SK-N-SH (cell line): ENCODE results near the gene VSIG10L2. TPM values are rescaled to one million over a fixed set of nuclear protein-coding genes. Genes with fewer than 3 reads are reported as not detected.

ENCODE experiments used
- CTCF ChIA-PET: fragments of 300-600, 350-600 bp; formaldehyde crosslinking; extraction: SDS; loops from one replicate; lab custom pipeline; 2021; lab: Yijun Ruan, JAX
- POLR2A ChIA-PET: fragments of 350-600 bp; sonication (Branson Sonifier 250); formaldehyde crosslinking; extraction: SDS; loops from one replicate; lab custom pipeline; 2020; ENCODE audit warnings: antibody characterized with exemption, inconsistent platforms; lab: Yijun Ruan, JAX
- DNase-seq: peaks from one replicate; pipeline ENCODE4 v3.0.0; 2012
- H2AFZ ChIP-seq: fragments of 200-600 bp; sonication (generic); 2 replicates; pipeline ENCODE4 v1.8.1; 2016; ENCODE audit warnings: antibody characterized with exemption, mild to moderate bottlenecking, low read depth
- H3F3A ChIP-seq: fragments of 200-600 bp; sonication (generic); replicated peaks from 2 replicates; pipeline ENCODE3; 2016; ENCODE audit warnings: antibody characterized with exemption, mild to moderate bottlenecking; ENCODE audit not compliant: insufficient read depth
- H3K27ac ChIP-seq, 2 experiments: fragments of 200-500 bp in 1 of 2; fragments of 200-600 bp in 1 of 2; sonication (Bioruptor generic) in 1 of 2; sonication (generic), shearing (Covaris generic) in 1 of 2; 2 replicates each; pipeline versions ENCODE4 v1.5.1 to v1.6.1; 2014 to 2016; ENCODE audit warnings: low read depth in 2 of 2, inconsistent platforms in 1 of 2, low read length in 1 of 2, mild to moderate bottlenecking in 1 of 2, mixed read lengths in 1 of 2
- H3K27me3 ChIP-seq: fragments of 200-600 bp; sonication (generic), shearing (Covaris generic); 2 replicates; pipeline ENCODE4 v1.6.1; 2016; ENCODE audit warnings: mixed run types; ENCODE audit not compliant: insufficient read depth
- H3K36me3 ChIP-seq, 2 experiments: fragments of 200-500 bp in 1 of 2; fragments of 200-600 bp in 1 of 2; sonication (Bioruptor generic) in 1 of 2; sonication (generic) in 1 of 2; replicated peaks in 1 of 2; 2 replicates each; pipeline versions ENCODE3 to v1.5.1; 2014 to 2016; ENCODE audit warnings: low read length in 1 of 2, mild to moderate bottlenecking in 1 of 2; ENCODE audit not compliant: insufficient read depth in 2 of 2, control insufficient read depth in 1 of 2
- H3K4me1 ChIP-seq, 2 experiments: fragments of 200-500 bp in 1 of 2; fragments of 200-600 bp in 1 of 2; sonication (Bioruptor generic) in 1 of 2; sonication (generic), shearing (Covaris generic) in 1 of 2; 2 replicates each; pipeline versions ENCODE4 v1.5.1 to v1.6.1; 2014 to 2016; ENCODE audit warnings: low read depth in 1 of 2, low read length in 1 of 2, mixed run types in 1 of 2; ENCODE audit not compliant: insufficient read depth in 2 of 2, control insufficient read depth in 1 of 2
- H3K4me2 ChIP-seq: fragments of 200-600 bp; sonication (generic), shearing (Covaris generic); 2 replicates; pipeline ENCODE4 v1.6.1; 2017; ENCODE audit warnings: mixed run types
- H3K4me3 ChIP-seq, 2 experiments: fragments of 200-500 bp in 1 of 2; fragments of 200-600 bp in 1 of 2; sonication (Bioruptor generic) in 1 of 2; sonication (generic), shearing (Covaris generic) in 1 of 2; 2 replicates each; pipeline versions ENCODE4 v1.5.1 to v1.8.1; 2014 to 2016; ENCODE audit warnings: low read depth in 2 of 2, inconsistent platforms in 1 of 2, low read length in 1 of 2, mild to moderate bottlenecking in 1 of 2, mixed read lengths in 1 of 2, moderate library complexity in 1 of 2
- H3K79me2 ChIP-seq: fragments of 200-600 bp; sonication (generic); 2 replicates; pipeline ENCODE4 v1.8.1; 2017; ENCODE audit warnings: mild to moderate bottlenecking; ENCODE audit not compliant: insufficient read depth
- H3K9ac ChIP-seq: fragments of 200-600 bp; sonication (generic); 2 replicates; pipeline ENCODE4 v1.6.1; 2017; ENCODE audit warnings: mixed run types
- H3K9me2 ChIP-seq: fragments of 200-600 bp; sonication (generic); 2 replicates; pipeline ENCODE4 v1.6.1; 2017; ENCODE audit warnings: mixed run types
- H3K9me3 ChIP-seq: fragments of 200-600 bp; sonication (generic); 2 replicates; pipeline ENCODE4 v1.6.1; 2017; ENCODE audit warnings: mixed run types, mild to moderate bottlenecking, moderate library complexity
- H4K20me1 ChIP-seq: fragments of 200-600 bp; sonication (generic); 2 replicates; pipeline ENCODE4 v1.6.1; 2017; ENCODE audit warnings: mild to moderate bottlenecking, mixed run types; ENCODE audit not compliant: insufficient read depth
- EP300 ChIP-seq, 2 experiments: IDR thresholded peaks; 2 replicates each; pipeline versions ENCODE4 v1.4.0 to v1.6.1; 2012; ENCODE audit warnings: borderline replicate concordance in 1 of 2, low read depth in 1 of 2, low read length in 1 of 2
- EZH2phosphoT487 ChIP-seq: fragments of 200-600 bp; sonication (generic); IDR thresholded peaks from 2 replicates; pipeline ENCODE4 v1.6.1; 2017; ENCODE audit warnings: low read depth, mixed run types, mild to moderate bottlenecking, antibody characterized with exemption, moderate library complexity, borderline replicate concordance
- FOXJ3 ChIP-seq: sonication (generic); formaldehyde crosslinking; IDR thresholded peaks from 2 replicates; pipeline ENCODE4 v1.5.1; 2020; ENCODE audit warnings: mild to moderate bottlenecking, missing genetic modification reagents
- FOXM1 ChIP-seq: IDR thresholded peaks from 2 replicates; pipeline ENCODE4 v1.4.0; 2012; ENCODE audit warnings: low read depth, mild to moderate bottlenecking
- GABPA ChIP-seq: IDR thresholded peaks from 2 replicates; pipeline ENCODE4 v1.4.0; 2012; ENCODE audit warnings: low read depth, mild to moderate bottlenecking
- MXI1 ChIP-seq: IDR thresholded peaks from 2 replicates; pipeline ENCODE4 v1.6.1; 2012; ENCODE audit warnings: mild to moderate bottlenecking, low read depth, low read length, improper control_type of control experiment
- NFIC ChIP-seq: IDR thresholded peaks from 2 replicates; pipeline ENCODE4 v1.4.0; 2012; ENCODE audit warnings: borderline replicate concordance
- NRF1 ChIP-seq: IDR thresholded peaks from 2 replicates; pipeline ENCODE4 v1.6.1; 2012; ENCODE audit warnings: low read depth, mild to moderate bottlenecking, low read length
- RFX5 ChIP-seq: IDR thresholded peaks from 2 replicates; pipeline ENCODE4 v1.6.1; 2012; ENCODE audit warnings: mild to moderate bottlenecking, improper control_type of control experiment, low read length
- TAF1 ChIP-seq: IDR thresholded peaks from 2 replicates; pipeline ENCODE4 v1.6.1; 2012; ENCODE audit warnings: low read depth, mild to moderate bottlenecking, low read length, moderate library complexity, borderline replicate concordance
- TCF12 ChIP-seq: IDR thresholded peaks from 2 replicates; pipeline ENCODE4 v1.4.0; 2012
- YY1 ChIP-seq: IDR thresholded peaks from 2 replicates; pipeline ENCODE4 v1.4.0; 2012; ENCODE audit warnings: low read depth, mild to moderate bottlenecking
- WGBS: methylation state at CpG from one replicate; pipeline ENCODE4 v1.1.6; 2017; ENCODE audit warnings: low lambda C conversion rate; 5-methylcytosine and 5-hydroxymethylcytosine counted together
- polyA plus RNA-seq, 3 experiments: library from polyadenylated mRNA; depleted of rRNA; stranded (reverse); fragments of >200 nt; gene quantifications; 2 replicates each; pipeline ENCODE4 v1.2.3, GENCODE V29; 2012
- TF ChIP-seq, protein P1 (sequence below): IDR thresholded peaks from 2 replicates; pipeline ENCODE4 v1.4.0; 2012; ENCODE audit warnings: low read depth, borderline replicate concordance
- TF ChIP-seq, protein P2 (sequence below): IDR thresholded peaks from 2 replicates; pipeline ENCODE4 v1.4.0; 2012; ENCODE audit warnings: low read depth, borderline replicate concordance
- TF ChIP-seq, protein P3 (sequence below): IDR thresholded peaks from 2 replicates; pipeline ENCODE4 v1.6.1; 2012; ENCODE audit warnings: mild to moderate bottlenecking, low read depth, low read length, moderate library complexity

The VSIG10L2 gene
- polyA plus RNA-seq, 1 of the 3 experiments (the other 2 are of a cell fraction), result 0.02 TPM

DNA sequence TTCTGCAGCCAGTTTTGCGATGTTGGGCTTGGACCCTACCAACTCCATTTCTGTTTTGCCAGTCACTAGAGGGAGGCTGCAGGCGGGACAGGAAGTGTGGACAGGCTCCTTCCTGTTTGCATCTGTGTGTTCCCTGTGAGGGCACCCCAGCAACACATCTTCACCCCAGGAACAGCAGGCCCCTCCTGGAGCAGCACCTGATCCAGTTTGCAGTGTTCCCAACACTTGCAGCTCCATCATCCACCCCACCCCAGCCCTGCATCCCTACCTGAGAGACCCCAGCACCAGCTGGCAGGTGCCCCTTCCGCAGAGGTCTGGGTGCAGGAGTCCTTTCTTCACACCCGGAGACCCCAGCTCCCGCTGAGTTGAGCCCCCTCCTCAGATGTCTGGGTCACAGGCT is 7.4 kb upstream of the VSIG10L2 start:
- Histone ChIP-seq H3K4me2 (no peak overlapping the region), H4K20me1 (no peaks in the 10 kb centered on the region), H2AFZ (peak overlapping the region; percentile 26; the same call in 1 of the 2 replicates), H3K27ac (no peak overlapping the region), H3K4me1 (peaks cover 0 to 29% of the 10 kb centered on the region in 2 experiments; a peak in 2 of 4 replicates), H3K79me2 (no peaks in the 10 kb centered on the region), H3K4me3 (no peak overlapping the region), H3K9me2 (no peaks in the 10 kb centered on the region), H3F3A (no peaks in the 10 kb centered on the region), H3K27me3 (no peaks in the 10 kb centered on the region), H3K9me3 (no peaks in the 10 kb centered on the region), H3K36me3 (no peaks in the 10 kb centered on the region), H3K9ac (no peak overlapping the region)
- POLR2A ChIA-PET, result no interaction called here
- 86% methylated on average over 5 of the region's 5 CpGs for WGBS
- CTCF ChIA-PET, result interaction anchor here (0.6 to 5.0 kb wide), 6 partner anchors 12 to 177 kb away, joined by 3 to 31 read pairs (median 6); partner anchors contain the start of gene CDON
- DNase-seq, result no peak
- TF ChIP-seq FOXM1 (no peak), FOXJ3 (CRISPR knock-in tag) (no peak), NFIC (no peak), NRF1 (no peak), GABPA (peak; percentile 47), YY1 (no peak)

DNA sequence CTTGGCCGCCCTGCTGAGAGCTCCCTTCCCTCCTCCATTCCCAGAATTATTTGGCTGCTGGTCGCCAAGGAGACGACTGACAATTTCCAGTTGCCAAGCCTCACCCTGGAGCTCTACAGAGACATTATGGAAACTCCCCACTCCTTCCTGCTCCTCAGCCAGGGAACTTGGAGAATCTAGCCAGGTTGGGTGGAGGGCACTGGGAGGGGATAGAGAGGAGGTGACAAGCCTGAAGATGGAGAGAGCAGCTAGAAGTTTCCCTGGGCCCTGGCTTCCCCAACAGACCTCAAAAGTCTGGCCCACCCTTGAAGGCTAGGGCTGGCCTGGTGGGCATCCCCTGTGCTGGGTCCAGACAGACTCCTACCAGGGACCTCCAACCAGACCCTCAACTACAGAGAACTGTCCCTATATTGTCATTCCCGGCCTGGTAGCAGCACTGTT is 6.7 kb upstream of the VSIG10L2 start:
- no peaks in the 10 kb centered on the region for H3K9me2 ChIP-seq
- no peaks in the 10 kb centered on the region for H3K9me3 ChIP-seq
- DNase-seq, result no peak
- TF ChIP-seq MXI1, result no peak
- H3K79me2 ChIP-seq, result no peaks in the 10 kb centered on the region
- H2AFZ ChIP-seq, result no peak overlapping the region
- H3K4me3 ChIP-seq, result no peak overlapping the region
- H3K27ac ChIP-seq, result no peak overlapping the region
- no peak overlapping the region for H3K4me2 ChIP-seq
- H3K36me3 ChIP-seq, result no peaks in the 10 kb centered on the region
- WGBS, result 84% methylated on average over 3 of the region's 4 CpGs
- H3K4me1 ChIP-seq, result peaks cover 0 to 26% of the 10 kb centered on the region in 2 experiments; a peak in 2 of 4 replicates
- no peaks in the 10 kb centered on the region for H4K20me1 ChIP-seq
- H3F3A ChIP-seq, result no peaks in the 10 kb centered on the region
- H3K27me3 ChIP-seq, result no peaks in the 10 kb centered on the region
- no peak overlapping the region for H3K9ac ChIP-seq
- ChIA-PET CTCF (interaction anchor here (0.8 to 5.0 kb wide), 5 partner anchors 11 to 122 kb away, joined by 3 to 31 read pairs (median 9); partner anchors contain the start of gene CDON), POLR2A (no interaction called here)

DNA sequence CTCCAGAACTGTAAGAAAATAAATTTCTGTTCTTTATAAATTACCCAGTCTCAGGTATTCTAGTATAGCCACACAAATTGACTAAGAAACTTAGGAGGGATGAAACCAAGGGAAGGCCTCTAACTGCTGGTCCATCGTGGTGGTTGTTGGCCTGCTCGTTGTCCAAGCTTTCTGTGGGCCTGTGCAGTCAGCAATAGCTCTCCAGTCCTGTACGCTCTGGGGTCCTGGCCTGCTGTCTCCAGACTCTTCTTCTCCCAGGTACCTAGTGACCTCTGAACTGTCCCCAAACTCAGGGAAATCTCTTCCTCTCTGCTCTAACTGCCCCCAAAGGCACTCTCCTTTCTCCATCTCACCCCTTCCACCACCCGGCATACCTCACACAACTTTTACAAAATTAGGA is 5.7 kb upstream of the VSIG10L2 start:
- no peak for DNase-seq
- no peak overlapping the region for H3K4me3 ChIP-seq
- no peak overlapping the region for H3K4me2 ChIP-seq
- H3K4me1 ChIP-seq, result peaks cover 0 to 25% of the 10 kb centered on the region in 2 experiments; a peak in 2 of 4 replicates
- no peaks in the 10 kb centered on the region for H3K79me2 ChIP-seq
- no peaks in the 10 kb centered on the region for H3K9me2 ChIP-seq
- CTCF ChIA-PET, result interaction anchor here (1.2 to 6.0 kb wide), 5 partner anchors 10 to 254 kb away, joined by 3 to 55 read pairs (median 9); no protein-coding TSS in a partner anchor
- no peak overlapping the region for H3K27ac ChIP-seq
- H3F3A ChIP-seq, result no peaks in the 10 kb centered on the region
- WGBS, result 84% methylated on average over 3 of the region's 4 CpGs
- no peaks in the 10 kb centered on the region for H4K20me1 ChIP-seq
- POLR2A ChIA-PET, result no interaction called here
- no peaks in the 10 kb centered on the region for H3K27me3 ChIP-seq
- H3K36me3 ChIP-seq, result no peaks in the 10 kb centered on the region
- H3K9ac ChIP-seq, result no peak overlapping the region
- no peak overlapping the region for H2AFZ ChIP-seq
- no peaks in the 10 kb centered on the region for H3K9me3 ChIP-seq
- TF ChIP-seq TAF1, result no peak
- TF ChIP-seq, protein P1, sequence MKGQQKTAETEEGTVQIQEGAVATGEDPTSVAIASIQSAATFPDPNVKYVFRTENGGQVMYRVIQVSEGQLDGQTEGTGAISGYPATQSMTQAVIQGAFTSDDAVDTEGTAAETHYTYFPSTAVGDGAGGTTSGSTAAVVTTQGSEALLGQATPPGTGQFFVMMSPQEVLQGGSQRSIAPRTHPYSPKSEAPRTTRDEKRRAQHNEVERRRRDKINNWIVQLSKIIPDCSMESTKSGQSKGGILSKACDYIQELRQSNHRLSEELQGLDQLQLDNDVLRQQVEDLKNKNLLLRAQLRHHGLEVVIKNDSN, result no peak
- TF ChIP-seq, protein P2, sequence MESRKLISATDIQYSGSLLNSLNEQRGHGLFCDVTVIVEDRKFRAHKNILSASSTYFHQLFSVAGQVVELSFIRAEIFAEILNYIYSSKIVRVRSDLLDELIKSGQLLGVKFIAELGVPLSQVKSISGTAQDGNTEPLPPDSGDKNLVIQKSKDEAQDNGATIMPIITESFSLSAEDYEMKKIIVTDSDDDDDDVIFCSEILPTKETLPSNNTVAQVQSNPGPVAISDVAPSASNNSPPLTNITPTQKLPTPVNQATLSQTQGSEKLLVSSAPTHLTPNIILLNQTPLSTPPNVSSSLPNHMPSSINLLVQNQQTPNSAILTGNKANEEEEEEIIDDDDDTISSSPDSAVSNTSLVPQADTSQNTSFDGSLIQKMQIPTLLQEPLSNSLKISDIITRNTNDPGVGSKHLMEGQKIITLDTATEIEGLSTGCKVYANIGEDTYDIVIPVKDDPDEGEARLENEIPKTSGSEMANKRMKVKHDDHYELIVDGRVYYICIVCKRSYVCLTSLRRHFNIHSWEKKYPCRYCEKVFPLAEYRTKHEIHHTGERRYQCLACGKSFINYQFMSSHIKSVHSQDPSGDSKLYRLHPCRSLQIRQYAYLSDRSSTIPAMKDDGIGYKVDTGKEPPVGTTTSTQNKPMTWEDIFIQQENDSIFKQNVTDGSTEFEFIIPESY, result no peak
- no peak for TF ChIP-seq YY1
- TF ChIP-seq FOXJ3 (CRISPR knock-in tag), result no peak
- no peak for TF ChIP-seq NRF1
- TF ChIP-seq, protein P3, sequence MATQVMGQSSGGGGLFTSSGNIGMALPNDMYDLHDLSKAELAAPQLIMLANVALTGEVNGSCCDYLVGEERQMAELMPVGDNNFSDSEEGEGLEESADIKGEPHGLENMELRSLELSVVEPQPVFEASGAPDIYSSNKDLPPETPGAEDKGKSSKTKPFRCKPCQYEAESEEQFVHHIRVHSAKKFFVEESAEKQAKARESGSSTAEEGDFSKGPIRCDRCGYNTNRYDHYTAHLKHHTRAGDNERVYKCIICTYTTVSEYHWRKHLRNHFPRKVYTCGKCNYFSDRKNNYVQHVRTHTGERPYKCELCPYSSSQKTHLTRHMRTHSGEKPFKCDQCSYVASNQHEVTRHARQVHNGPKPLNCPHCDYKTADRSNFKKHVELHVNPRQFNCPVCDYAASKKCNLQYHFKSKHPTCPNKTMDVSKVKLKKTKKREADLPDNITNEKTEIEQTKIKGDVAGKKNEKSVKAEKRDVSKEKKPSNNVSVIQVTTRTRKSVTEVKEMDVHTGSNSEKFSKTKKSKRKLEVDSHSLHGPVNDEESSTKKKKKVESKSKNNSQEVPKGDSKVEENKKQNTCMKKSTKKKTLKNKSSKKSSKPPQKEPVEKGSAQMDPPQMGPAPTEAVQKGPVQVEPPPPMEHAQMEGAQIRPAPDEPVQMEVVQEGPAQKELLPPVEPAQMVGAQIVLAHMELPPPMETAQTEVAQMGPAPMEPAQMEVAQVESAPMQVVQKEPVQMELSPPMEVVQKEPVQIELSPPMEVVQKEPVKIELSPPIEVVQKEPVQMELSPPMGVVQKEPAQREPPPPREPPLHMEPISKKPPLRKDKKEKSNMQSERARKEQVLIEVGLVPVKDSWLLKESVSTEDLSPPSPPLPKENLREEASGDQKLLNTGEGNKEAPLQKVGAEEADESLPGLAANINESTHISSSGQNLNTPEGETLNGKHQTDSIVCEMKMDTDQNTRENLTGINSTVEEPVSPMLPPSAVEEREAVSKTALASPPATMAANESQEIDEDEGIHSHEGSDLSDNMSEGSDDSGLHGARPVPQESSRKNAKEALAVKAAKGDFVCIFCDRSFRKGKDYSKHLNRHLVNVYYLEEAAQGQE, result no peak
- no peak for TF ChIP-seq TCF12
- no peak for TF ChIP-seq RFX5
- no peak for TF ChIP-seq MXI1
- no peak for TF ChIP-seq EZH2phosphoT487
- TF ChIP-seq EP300 (IDR thresholded peaks at IDR 0.05; ENCODE audit: borderline replicate concordance in 1 of 2, low read depth in 1 of 2, low read length in 1 of 2), result no peak
- TF ChIP-seq FOXM1, result no peak
